SK-N-SH (cell line): ENCODE measurements around the gene FAM83D. TPM values are rescaled to one million over a fixed set of nuclear protein-coding genes. Genes with fewer than 3 reads are reported as not detected.

Experiments
- CTCF ChIA-PET: fragments of 300-600, 350-600 bp; formaldehyde crosslinking; extraction: SDS; loops from one replicate; lab custom pipeline; 2021; lab: Yijun Ruan, JAX
- POLR2A ChIA-PET: fragments of 350-600 bp; sonication (Branson Sonifier 250); formaldehyde crosslinking; extraction: SDS; loops from one replicate; lab custom pipeline; 2020; ENCODE audit warnings: antibody characterized with exemption, inconsistent platforms; lab: Yijun Ruan, JAX
- DNase-seq: peaks from one replicate; pipeline ENCODE4 v3.0.0; 2012
- H2AFZ ChIP-seq: fragments of 200-600 bp; sonication (generic); 2 replicates; pipeline ENCODE4 v1.8.1; 2016; ENCODE audit warnings: antibody characterized with exemption, mild to moderate bottlenecking, low read depth
- H3F3A ChIP-seq: fragments of 200-600 bp; sonication (generic); replicated peaks from 2 replicates; pipeline ENCODE3; 2016; ENCODE audit warnings: antibody characterized with exemption, mild to moderate bottlenecking; ENCODE audit not compliant: insufficient read depth
- H3K27ac ChIP-seq, 2 experiments: fragments of 200-500 bp in 1 of 2; fragments of 200-600 bp in 1 of 2; sonication (Bioruptor generic) in 1 of 2; sonication (generic), shearing (Covaris generic) in 1 of 2; 2 replicates each; pipeline versions ENCODE4 v1.5.1 to v1.6.1; 2014 to 2016; ENCODE audit warnings: low read depth in 2 of 2, inconsistent platforms in 1 of 2, low read length in 1 of 2, mild to moderate bottlenecking in 1 of 2, mixed read lengths in 1 of 2
- H3K27me3 ChIP-seq: fragments of 200-600 bp; sonication (generic), shearing (Covaris generic); 2 replicates; pipeline ENCODE4 v1.6.1; 2016; ENCODE audit warnings: mixed run types; ENCODE audit not compliant: insufficient read depth
- H3K36me3 ChIP-seq, 2 experiments: fragments of 200-500 bp in 1 of 2; fragments of 200-600 bp in 1 of 2; sonication (Bioruptor generic) in 1 of 2; sonication (generic) in 1 of 2; replicated peaks in 1 of 2; 2 replicates each; pipeline versions ENCODE3 to v1.5.1; 2014 to 2016; ENCODE audit warnings: low read length in 1 of 2, mild to moderate bottlenecking in 1 of 2; ENCODE audit not compliant: insufficient read depth in 2 of 2, control insufficient read depth in 1 of 2
- H3K4me1 ChIP-seq, 2 experiments: fragments of 200-500 bp in 1 of 2; fragments of 200-600 bp in 1 of 2; sonication (Bioruptor generic) in 1 of 2; sonication (generic), shearing (Covaris generic) in 1 of 2; 2 replicates each; pipeline versions ENCODE4 v1.5.1 to v1.6.1; 2014 to 2016; ENCODE audit warnings: low read depth in 1 of 2, low read length in 1 of 2, mixed run types in 1 of 2; ENCODE audit not compliant: insufficient read depth in 2 of 2, control insufficient read depth in 1 of 2
- H3K4me2 ChIP-seq: fragments of 200-600 bp; sonication (generic), shearing (Covaris generic); 2 replicates; pipeline ENCODE4 v1.6.1; 2017; ENCODE audit warnings: mixed run types
- H3K4me3 ChIP-seq, 2 experiments: fragments of 200-500 bp in 1 of 2; fragments of 200-600 bp in 1 of 2; sonication (Bioruptor generic) in 1 of 2; sonication (generic), shearing (Covaris generic) in 1 of 2; 2 replicates each; pipeline versions ENCODE4 v1.5.1 to v1.8.1; 2014 to 2016; ENCODE audit warnings: low read depth in 2 of 2, inconsistent platforms in 1 of 2, low read length in 1 of 2, mild to moderate bottlenecking in 1 of 2, mixed read lengths in 1 of 2, moderate library complexity in 1 of 2
- H3K79me2 ChIP-seq: fragments of 200-600 bp; sonication (generic); 2 replicates; pipeline ENCODE4 v1.8.1; 2017; ENCODE audit warnings: mild to moderate bottlenecking; ENCODE audit not compliant: insufficient read depth
- H3K9ac ChIP-seq: fragments of 200-600 bp; sonication (generic); 2 replicates; pipeline ENCODE4 v1.6.1; 2017; ENCODE audit warnings: mixed run types
- H3K9me2 ChIP-seq: fragments of 200-600 bp; sonication (generic); 2 replicates; pipeline ENCODE4 v1.6.1; 2017; ENCODE audit warnings: mixed run types
- H3K9me3 ChIP-seq: fragments of 200-600 bp; sonication (generic); 2 replicates; pipeline ENCODE4 v1.6.1; 2017; ENCODE audit warnings: mixed run types, mild to moderate bottlenecking, moderate library complexity
- H4K20me1 ChIP-seq: fragments of 200-600 bp; sonication (generic); 2 replicates; pipeline ENCODE4 v1.6.1; 2017; ENCODE audit warnings: mild to moderate bottlenecking, mixed run types; ENCODE audit not compliant: insufficient read depth
- ELF1 ChIP-seq: IDR thresholded peaks from 2 replicates; pipeline ENCODE4 v1.4.0; 2012
- EP300 ChIP-seq, 2 experiments: IDR thresholded peaks; 2 replicates each; pipeline versions ENCODE4 v1.4.0 to v1.6.1; 2012; ENCODE audit warnings: borderline replicate concordance in 1 of 2, low read depth in 1 of 2, low read length in 1 of 2
- JUND ChIP-seq: IDR thresholded peaks from 2 replicates; pipeline ENCODE4 v1.4.0; 2012
- NFIC ChIP-seq: IDR thresholded peaks from 2 replicates; pipeline ENCODE4 v1.4.0; 2012; ENCODE audit warnings: borderline replicate concordance
- NRF1 ChIP-seq: IDR thresholded peaks from 2 replicates; pipeline ENCODE4 v1.6.1; 2012; ENCODE audit warnings: low read depth, mild to moderate bottlenecking, low read length
- RAD21 ChIP-seq: IDR thresholded peaks from 2 replicates; pipeline ENCODE4 v1.6.1; 2012; ENCODE audit warnings: mild to moderate bottlenecking, low read length
- RCOR1 ChIP-seq: fragments of 150-350 bp; IDR thresholded peaks from 2 replicates; pipeline ENCODE4 v1.6.1; 2017; ENCODE audit warnings: antibody characterized with exemption, low read length
- SMC3 ChIP-seq: IDR thresholded peaks from 2 replicates; pipeline ENCODE4 v1.6.1; 2012; ENCODE audit warnings: low read depth, low read length, improper control_type of control experiment
- TCF12 ChIP-seq: IDR thresholded peaks from 2 replicates; pipeline ENCODE4 v1.4.0; 2012
- TEAD4 ChIP-seq: IDR thresholded peaks from 2 replicates; pipeline ENCODE4 v1.4.0; 2012; ENCODE audit warnings: mild to moderate bottlenecking, borderline replicate concordance; ENCODE audit not compliant: insufficient read depth
- YY1 ChIP-seq: IDR thresholded peaks from 2 replicates; pipeline ENCODE4 v1.4.0; 2012; ENCODE audit warnings: low read depth, mild to moderate bottlenecking
- WGBS: methylation state at CpG from one replicate; pipeline ENCODE4 v1.1.6; 2017; ENCODE audit warnings: low lambda C conversion rate; 5-methylcytosine and 5-hydroxymethylcytosine counted together
- polyA plus RNA-seq, 3 experiments: library from polyadenylated mRNA; depleted of rRNA; stranded (reverse); fragments of >200 nt; gene quantifications; 2 replicates each; pipeline ENCODE4 v1.2.3, GENCODE V29; 2012
- TF ChIP-seq, protein P1 (sequence below): fragments of 200-600 bp; sonication (generic); IDR thresholded peaks from 2 replicates; pipeline ENCODE4 v1.6.1; 2017; ENCODE audit warnings: antibody characterized with exemption, mild to moderate bottlenecking, moderate library complexity
- TF ChIP-seq, protein P2 (sequence below): IDR thresholded peaks from 2 replicates; pipeline ENCODE4 v1.4.0; 2012; ENCODE audit warnings: low read depth
- TF ChIP-seq, protein P3 (sequence below): IDR thresholded peaks from 2 replicates; pipeline ENCODE4 v1.4.0; 2012; ENCODE audit warnings: low read depth, borderline replicate concordance

The FAM83D gene
- polyA plus RNA-seq, 1 of the 3 experiments (the other 2 are of a cell fraction) = 21.5 TPM

DNA sequence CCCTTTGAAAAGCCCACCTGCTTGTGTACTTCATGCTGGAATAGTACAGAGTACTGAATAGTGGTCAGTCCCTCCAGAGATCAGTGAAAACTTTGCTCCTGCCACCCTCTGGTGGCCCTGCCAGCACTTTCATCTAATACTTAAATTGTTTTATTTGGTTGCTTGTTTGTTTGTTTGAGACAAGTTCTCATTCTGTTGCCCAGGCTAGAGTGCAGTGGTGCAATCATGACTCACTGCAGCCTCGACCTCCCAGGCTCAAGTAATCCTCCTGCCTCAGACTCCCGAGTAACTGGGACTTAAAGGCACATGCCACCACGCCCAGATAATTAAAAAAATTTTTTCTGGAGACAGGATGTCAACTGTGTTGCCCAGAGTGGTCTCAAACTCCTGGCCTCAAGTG, 9.1 kb downstream of the FAM83D start:
- H3K9me3 ChIP-seq = no peaks in the 10 kb centered on the region
- H3F3A ChIP-seq = no peaks in the 10 kb centered on the region
- WGBS = 61% methylated on average over 3 of the region's 3 CpGs
- H3K4me2 ChIP-seq = no peak overlapping the region
- H3K9ac ChIP-seq = no peak overlapping the region
- DNase-seq = no peak
- CTCF ChIA-PET = interaction anchor here (1.3 to 1.9 kb wide), 2 partner anchors 9 to 11 kb away, joined by 3 to 10 read pairs; partner anchors contain the start of gene FAM83D
- peaks cover 100% of the 10 kb centered on the region for H3K79me2 ChIP-seq
- peaks cover 6 to 8% of the 10 kb centered on the region in 2 experiments; a peak in 2 of 4 replicates for H3K4me1 ChIP-seq
- no peak overlapping the region for H3K27ac ChIP-seq
- no peaks in the 10 kb centered on the region for H3K27me3 ChIP-seq
- POLR2A ChIA-PET = no interaction called here
- peaks cover 50% of the 10 kb centered on the region; the same call in 1 of the 2 replicates for H4K20me1 ChIP-seq
- no peaks in the 10 kb centered on the region for H3K9me2 ChIP-seq
- no peak overlapping the region for H2AFZ ChIP-seq
- H3K4me3 ChIP-seq = no peak overlapping the region
- H3K36me3 ChIP-seq = peaks cover 0 to 11% of the 10 kb centered on the region in 2 experiments
- TF ChIP-seq, protein P1, sequence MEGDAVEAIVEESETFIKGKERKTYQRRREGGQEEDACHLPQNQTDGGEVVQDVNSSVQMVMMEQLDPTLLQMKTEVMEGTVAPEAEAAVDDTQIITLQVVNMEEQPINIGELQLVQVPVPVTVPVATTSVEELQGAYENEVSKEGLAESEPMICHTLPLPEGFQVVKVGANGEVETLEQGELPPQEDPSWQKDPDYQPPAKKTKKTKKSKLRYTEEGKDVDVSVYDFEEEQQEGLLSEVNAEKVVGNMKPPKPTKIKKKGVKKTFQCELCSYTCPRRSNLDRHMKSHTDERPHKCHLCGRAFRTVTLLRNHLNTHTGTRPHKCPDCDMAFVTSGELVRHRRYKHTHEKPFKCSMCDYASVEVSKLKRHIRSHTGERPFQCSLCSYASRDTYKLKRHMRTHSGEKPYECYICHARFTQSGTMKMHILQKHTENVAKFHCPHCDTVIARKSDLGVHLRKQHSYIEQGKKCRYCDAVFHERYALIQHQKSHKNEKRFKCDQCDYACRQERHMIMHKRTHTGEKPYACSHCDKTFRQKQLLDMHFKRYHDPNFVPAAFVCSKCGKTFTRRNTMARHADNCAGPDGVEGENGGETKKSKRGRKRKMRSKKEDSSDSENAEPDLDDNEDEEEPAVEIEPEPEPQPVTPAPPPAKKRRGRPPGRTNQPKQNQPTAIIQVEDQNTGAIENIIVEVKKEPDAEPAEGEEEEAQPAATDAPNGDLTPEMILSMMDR = peak; percentile 38; the same call in 1 of the 2 replicates
- TF ChIP-seq RAD21 (peak; percentile 51), TEAD4 (no peak)

DNA sequence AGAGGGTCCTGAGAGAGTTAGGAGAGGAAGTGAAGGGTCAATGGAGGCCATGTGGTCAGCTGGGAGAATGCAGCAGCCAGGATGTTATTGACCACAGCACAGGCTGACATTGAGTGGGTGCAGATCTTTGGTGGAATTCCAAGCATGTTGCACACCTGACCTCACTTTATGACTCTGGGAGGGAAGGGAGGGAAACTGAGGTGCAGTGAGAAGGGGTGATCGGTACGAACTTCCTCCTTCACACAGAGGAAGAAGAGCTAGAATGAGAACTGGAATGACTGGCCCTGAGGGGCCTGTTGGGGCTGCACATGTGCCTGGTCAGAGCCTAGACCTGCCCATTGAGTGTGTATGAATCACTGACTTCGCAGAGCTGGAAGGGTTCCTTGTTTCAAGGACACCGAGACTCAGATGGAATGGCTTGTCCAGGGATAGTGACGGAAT, 9.8 kb downstream of the FAM83D start:
- Histone ChIP-seq H3K4me2 (no peak overlapping the region), H3K79me2 (peaks cover 100% of the 10 kb centered on the region), H3K9me2 (no peaks in the 10 kb centered on the region), H3K4me1 (peaks cover 6 to 8% of the 10 kb centered on the region in 2 experiments; a peak in 2 of 4 replicates), H4K20me1 (peaks cover 48% of the 10 kb centered on the region; the same call in 1 of the 2 replicates), H3K27ac (no peak overlapping the region), H3K9ac (no peak overlapping the region), H3K27me3 (no peaks in the 10 kb centered on the region), H2AFZ (no peak overlapping the region), H3F3A (no peaks in the 10 kb centered on the region), H3K9me3 (no peaks in the 10 kb centered on the region), H3K36me3 (peaks cover 0 to 11% of the 10 kb centered on the region in 2 experiments), H3K4me3 (no peak overlapping the region)
- no peak for DNase-seq
- 87% methylated on average over 5 of the region's 5 CpGs for WGBS
- POLR2A ChIA-PET = no interaction called here
- CTCF ChIA-PET = interaction anchor here (1.3 to 2.0 kb wide), 3 partner anchors 9 to 290 kb away, joined by 4 to 10 read pairs (median 9); partner anchors contain the start of gene FAM83D
- TF ChIP-seq TCF12 = peak; percentile 26; the same call in 1 of the 2 replicates
- TF ChIP-seq NRF1 = no peak

DNA sequence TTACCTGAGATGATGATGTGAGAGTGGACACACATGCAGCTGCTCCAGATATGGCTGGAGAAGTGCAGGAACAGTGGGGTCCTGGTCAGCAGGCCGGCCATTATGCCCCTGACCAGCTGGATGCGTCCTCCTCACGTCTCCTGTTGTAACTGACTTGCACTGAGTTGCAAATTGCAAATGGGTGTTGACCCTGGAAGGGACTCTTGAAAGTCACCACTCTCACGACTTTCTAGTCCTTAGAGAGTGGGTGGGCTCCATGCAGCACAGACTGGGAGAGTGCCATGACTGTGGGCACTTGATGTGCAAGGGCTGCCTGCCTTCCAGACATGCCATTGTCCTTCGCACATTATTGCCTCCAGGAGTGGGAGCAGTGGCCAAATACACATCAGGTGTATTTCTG, 10.8 kb downstream of the FAM83D start:
- DNase-seq = no peak
- WGBS = 94% methylated on average over 3 of the region's 5 CpGs
- ChIA-PET POLR2A (interaction anchor here (0.9 kb wide), 1 partner anchor 9 kb away, joined by 3 read pairs; no protein-coding TSS in a partner anchor), CTCF (interaction anchor here (1.3 to 2.0 kb wide), 3 partner anchors 10 to 291 kb away, joined by 4 to 10 read pairs (median 9); partner anchors contain the start of gene FAM83D)
- H3K4me1 ChIP-seq = peaks cover 6 to 8% of the 10 kb centered on the region in 2 experiments; a peak in 2 of 4 replicates
- no peak overlapping the region for H3K27ac ChIP-seq
- H3K27me3 ChIP-seq = no peaks in the 10 kb centered on the region
- no peaks in the 10 kb centered on the region for H3F3A ChIP-seq
- H2AFZ ChIP-seq = no peak overlapping the region
- H3K9ac ChIP-seq = no peak overlapping the region
- no peak overlapping the region for H3K4me2 ChIP-seq
- peaks cover 0 to 14% of the 10 kb centered on the region in 2 experiments for H3K36me3 ChIP-seq
- peaks cover 48% of the 10 kb centered on the region; the same call in 1 of the 2 replicates for H4K20me1 ChIP-seq
- H3K9me2 ChIP-seq = no peaks in the 10 kb centered on the region
- no peak overlapping the region for H3K4me3 ChIP-seq
- H3K79me2 ChIP-seq = peaks cover 100% of the 10 kb centered on the region
- H3K9me3 ChIP-seq = no peaks in the 10 kb centered on the region
- TF ChIP-seq ELF1 (no peak), JUND (no peak), EP300 (IDR thresholded peaks at IDR 0.05; ENCODE audit: borderline replicate concordance in 1 of 2, low read depth in 1 of 2, low read length in 1 of 2) (no peak), RCOR1 (no peak), SMC3 (no peak), NFIC (no peak), RAD21 (no peak), YY1 (no peak)
- TF ChIP-seq, protein P1 = no peak
- TF ChIP-seq, protein P2, sequence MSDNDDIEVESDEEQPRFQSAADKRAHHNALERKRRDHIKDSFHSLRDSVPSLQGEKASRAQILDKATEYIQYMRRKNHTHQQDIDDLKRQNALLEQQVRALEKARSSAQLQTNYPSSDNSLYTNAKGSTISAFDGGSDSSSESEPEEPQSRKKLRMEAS = no peak
- TF ChIP-seq, protein P3, sequence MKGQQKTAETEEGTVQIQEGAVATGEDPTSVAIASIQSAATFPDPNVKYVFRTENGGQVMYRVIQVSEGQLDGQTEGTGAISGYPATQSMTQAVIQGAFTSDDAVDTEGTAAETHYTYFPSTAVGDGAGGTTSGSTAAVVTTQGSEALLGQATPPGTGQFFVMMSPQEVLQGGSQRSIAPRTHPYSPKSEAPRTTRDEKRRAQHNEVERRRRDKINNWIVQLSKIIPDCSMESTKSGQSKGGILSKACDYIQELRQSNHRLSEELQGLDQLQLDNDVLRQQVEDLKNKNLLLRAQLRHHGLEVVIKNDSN = no peak
